Activated naive CD8-positive, alpha-beta T cell treated with anti-CD3 and anti-CD28 coated beads, Interleukin-2, amount 50 U/mL, for 24 hours (primary cell): Measurements from ENCODE around the gene GNMT.
"Not testable (repeated sequence)": the region's sequence is repeated elsewhere in the genome, so short reads cannot be mapped to it uniquely, and the experiment has no call there.

Experiments
- ATAC-seq: fragments of 150-1000 bp; cut with Tn5 transposase; one replicate; pipeline ENCODE4 v1.10.0; 2021
- DNase-seq: peaks from one replicate; pipeline ENCODE4 v3.0.0; 2021
- H3K27ac Mint-ChIP-seq: one replicate; pipeline ENCODE4 v1.8.0; 2021; ENCODE audit warnings: mild to moderate bottlenecking, mixed read lengths
- H3K27me3 Mint-ChIP-seq: one replicate; pipeline ENCODE4 v1.8.0; 2021; ENCODE audit warnings: mixed read lengths
- H3K36me3 Mint-ChIP-seq: one replicate; pipeline ENCODE4 v1.8.0; 2021; ENCODE audit warnings: low read depth, mixed read lengths
- H3K4me1 Mint-ChIP-seq: one replicate; pipeline ENCODE4 v1.8.0; 2021; ENCODE audit warnings: mixed read lengths
- H3K4me3 Mint-ChIP-seq: one replicate; pipeline ENCODE4 v1.8.0; 2021; ENCODE audit warnings: mild to moderate bottlenecking, moderate library complexity, mixed read lengths
- H3K9me3 Mint-ChIP-seq: one replicate; pipeline ENCODE4 v1.8.0; 2021; ENCODE audit warnings: mixed read lengths

GNMT gene

DNA sequence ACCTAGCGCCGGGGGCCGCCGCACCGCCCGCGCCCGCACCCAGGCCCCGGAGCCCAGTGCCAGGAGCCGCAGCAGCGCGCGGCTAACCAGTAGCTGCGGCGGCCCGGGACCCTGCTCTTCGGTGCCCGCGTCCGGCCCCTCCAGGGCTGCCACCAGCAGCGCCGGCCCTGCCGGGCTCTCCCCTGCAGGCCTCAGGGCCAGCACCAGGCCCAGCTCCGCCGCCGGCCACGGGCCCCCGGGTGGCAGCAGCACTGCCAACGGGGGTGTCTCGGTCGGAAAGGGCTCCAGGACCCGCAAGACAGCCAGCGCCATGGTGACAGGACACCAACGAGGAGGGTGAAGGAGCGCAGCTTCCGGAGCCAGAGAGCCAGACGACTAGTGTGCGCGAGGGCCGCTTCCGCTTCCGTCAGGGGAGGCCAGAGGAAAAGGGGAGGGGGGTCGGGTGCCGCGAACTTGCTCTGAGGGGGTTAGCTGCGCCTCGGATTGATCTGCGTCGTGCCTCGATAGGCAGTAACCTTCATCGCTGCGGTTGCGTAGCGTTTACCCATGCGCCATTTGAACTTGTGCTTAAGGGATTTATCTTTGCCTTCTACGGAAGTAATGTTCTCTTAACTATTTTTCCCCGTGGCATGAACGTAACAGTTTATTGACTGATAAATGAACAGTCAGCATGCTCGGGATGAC, 18.4 kb downstream of the GNMT start, which contains the start of gene PEX6:
TSS of gene PEX6 (minus strand) at position 343 of the 684 bp plus-strand sequence. CDS start at position 312, 31 bp downstream.
- no peaks in the 10 kb centered on the region for H3K27me3 Mint-ChIP-seq
- H3K4me3 Mint-ChIP-seq = peak within 1 kb of the TSS; percentile 92
- DNase-seq (peak; percentile 88), ATAC-seq (peak; percentile 91)
- H3K36me3 Mint-ChIP-seq = peaks cover 16% of the 10 kb centered on the region
- peak within 1 kb of the TSS; percentile 97 for H3K27ac Mint-ChIP-seq
- H3K4me1 Mint-ChIP-seq = peaks cover 60% of the 10 kb centered on the region
- H3K9me3 Mint-ChIP-seq = no peaks in the 10 kb centered on the region

DNA sequence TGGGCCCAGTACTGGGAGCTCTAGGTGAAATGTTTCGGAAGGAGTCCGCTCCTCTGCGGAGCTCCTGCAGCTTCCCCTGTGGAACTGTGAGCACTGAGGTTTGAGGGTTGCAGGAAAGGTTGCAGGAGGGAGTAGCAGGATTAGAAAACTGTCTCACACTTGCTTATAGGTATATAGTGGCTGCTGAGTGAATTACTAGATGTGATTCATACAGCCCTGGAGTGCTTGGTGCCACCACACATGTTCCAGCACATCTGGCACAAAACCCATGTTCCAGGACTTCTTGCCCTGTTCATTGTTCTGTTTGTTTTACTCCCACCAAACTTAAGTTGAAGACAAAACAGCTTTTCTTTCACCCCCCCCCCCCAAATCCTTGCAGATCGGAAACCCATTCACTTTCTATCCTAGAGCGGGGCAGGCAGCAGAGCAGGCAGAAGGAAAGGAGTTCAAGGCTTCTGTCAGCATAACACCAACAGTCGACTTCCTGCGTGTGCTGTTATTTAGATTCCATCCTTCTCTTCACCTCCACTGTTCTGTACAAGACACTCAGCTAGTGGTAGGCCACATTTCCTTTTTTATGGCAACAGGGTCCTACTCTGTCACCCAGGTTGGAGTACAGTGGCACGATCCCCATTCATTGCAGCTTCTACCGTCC, 19.1 kb downstream of the GNMT start:
- H3K9me3 Mint-ChIP-seq = no peaks in the 10 kb centered on the region
- H3K4me1 Mint-ChIP-seq = peaks cover 58% of the 10 kb centered on the region
- peak overlapping the region; percentile 89 for H3K4me3 Mint-ChIP-seq
- peak overlapping the region; percentile 97 for H3K27ac Mint-ChIP-seq
- no peak for DNase-seq
- no peaks in the 10 kb centered on the region for H3K27me3 Mint-ChIP-seq
- peak; percentile 47 for ATAC-seq
- peaks cover 16% of the 10 kb centered on the region for H3K36me3 Mint-ChIP-seq

DNA sequence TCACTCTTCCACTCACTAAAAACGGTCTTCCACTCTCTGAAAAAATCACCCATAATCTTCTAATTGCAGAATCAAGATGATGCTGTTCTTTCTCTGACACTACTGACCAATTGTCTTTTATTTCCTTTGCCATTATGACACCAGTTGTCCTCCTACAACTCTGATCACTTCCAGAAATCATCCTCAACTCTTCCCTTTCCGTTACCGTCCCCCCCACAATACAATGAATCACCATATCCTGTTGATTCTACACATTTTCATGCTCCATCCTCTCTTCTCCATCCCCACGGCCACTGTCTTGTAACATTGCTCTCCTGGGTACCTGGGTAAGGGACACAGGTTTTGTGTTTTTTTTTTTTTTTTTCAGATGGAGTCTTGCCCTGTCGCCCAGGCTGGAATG, 21.3 kb downstream of the GNMT start:
- H3K4me1 Mint-ChIP-seq = peaks cover 58% of the 10 kb centered on the region
- H3K36me3 Mint-ChIP-seq = peaks cover 8% of the 10 kb centered on the region
- no peaks in the 10 kb centered on the region for H3K27me3 Mint-ChIP-seq
- DNase-seq = no peak
- H3K9me3 Mint-ChIP-seq = no peaks in the 10 kb centered on the region
- no peak overlapping the region for H3K4me3 Mint-ChIP-seq
- no peak for ATAC-seq
- H3K27ac Mint-ChIP-seq = peak overlapping the region; percentile 29

DNA sequence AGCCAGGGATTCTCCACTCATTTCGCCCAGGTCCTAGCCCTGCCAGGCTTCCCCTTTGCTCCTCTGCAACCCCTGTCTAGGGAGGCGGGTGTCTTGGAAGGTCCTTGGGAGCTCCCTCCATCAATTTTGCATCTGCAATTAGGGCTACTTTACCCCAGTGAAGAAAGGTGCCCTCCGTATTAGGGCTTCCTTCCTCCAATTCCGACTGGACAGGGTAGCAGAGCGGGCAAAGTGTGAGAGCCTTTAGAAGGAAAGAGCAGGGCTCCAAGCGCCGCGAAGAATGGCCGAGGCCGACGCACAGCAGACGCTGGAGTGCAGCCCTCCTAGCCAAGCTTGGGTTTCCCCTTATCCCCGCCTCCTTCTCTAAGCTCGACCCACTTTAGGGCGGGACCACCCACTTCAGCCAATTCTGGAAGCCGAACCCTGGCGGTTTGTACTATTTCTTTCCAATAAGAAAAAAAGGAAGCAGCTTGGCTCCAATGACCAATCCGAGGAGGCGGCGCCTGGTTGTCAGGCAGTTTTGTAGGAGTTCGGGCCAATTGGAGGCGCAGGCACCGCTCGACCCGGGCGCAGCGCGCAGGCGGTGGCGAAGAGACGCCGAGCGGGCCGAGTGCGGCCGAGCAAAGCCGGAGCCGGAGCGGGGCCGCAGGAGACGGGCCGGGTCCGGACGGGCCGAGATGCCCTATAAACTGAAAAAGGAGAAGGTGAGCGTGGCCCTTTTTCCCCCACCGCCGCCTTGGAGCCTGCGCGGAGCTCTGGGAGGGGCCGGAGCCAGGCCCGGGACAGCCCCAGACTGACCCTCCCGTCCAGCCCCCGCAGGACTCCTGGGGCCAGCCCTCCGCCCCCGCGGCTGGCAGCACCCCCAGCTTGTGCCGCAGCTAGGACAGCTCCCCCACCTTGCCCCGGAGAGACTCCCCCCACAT, 23.7 kb downstream of the GNMT start, which contains the start of gene PPP2R5D:
TSS of gene PPP2R5D (plus strand) at position 570 of the 923 bp plus-strand sequence. CDS start at position 678, 108 bp downstream.
- ATAC-seq = peak; percentile 89
- DNase-seq = peak; percentile 94
- H3K4me3 Mint-ChIP-seq = peak within 1 kb of the TSS; percentile 86
- H3K4me1 Mint-ChIP-seq = peaks cover 51% of the 10 kb centered on the region
- no peaks in the 10 kb centered on the region for H3K27me3 Mint-ChIP-seq
- no peaks in the 10 kb centered on the region for H3K9me3 Mint-ChIP-seq
- H3K36me3 Mint-ChIP-seq = peaks cover 5% of the 10 kb centered on the region
- H3K27ac Mint-ChIP-seq = peak within 1 kb of the TSS; percentile 84

DNA sequence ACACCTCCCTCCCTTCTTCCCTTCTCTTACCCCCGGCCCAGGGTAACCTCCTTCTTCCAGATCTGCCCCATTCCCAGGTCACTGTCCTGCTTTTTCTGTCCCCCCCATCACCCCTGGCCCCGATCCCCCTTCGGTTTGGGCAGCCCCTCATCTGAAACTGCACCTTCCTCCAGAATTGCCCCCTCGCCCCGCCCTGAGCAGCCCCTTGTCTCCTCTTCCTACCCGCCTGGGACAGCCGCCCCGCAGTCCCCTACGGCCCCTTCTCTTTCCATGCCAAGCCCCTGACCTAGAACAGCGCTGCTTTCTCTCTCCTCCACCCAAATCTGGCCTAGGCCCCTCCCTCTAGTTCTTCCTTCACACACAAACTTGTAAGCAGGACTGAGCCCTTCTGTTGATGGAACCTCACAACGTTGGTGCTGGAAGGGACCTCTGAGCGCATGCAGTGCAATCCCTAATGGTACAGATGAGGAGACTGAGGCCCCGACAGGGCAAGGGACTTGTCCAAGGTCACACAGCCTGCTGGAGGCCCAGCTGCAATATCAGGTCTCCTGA, 24.4 kb downstream of the GNMT start:
- H3K4me3 Mint-ChIP-seq = peak overlapping the region; percentile 86
- no peak for ATAC-seq
- no peaks in the 10 kb centered on the region for H3K9me3 Mint-ChIP-seq
- peaks cover 8% of the 10 kb centered on the region for H3K36me3 Mint-ChIP-seq
- no peaks in the 10 kb centered on the region for H3K27me3 Mint-ChIP-seq
- H3K27ac Mint-ChIP-seq = peak overlapping the region; percentile 64
- peaks cover 44% of the 10 kb centered on the region for H3K4me1 Mint-ChIP-seq
- DNase-seq = peak; percentile 18

DNA sequence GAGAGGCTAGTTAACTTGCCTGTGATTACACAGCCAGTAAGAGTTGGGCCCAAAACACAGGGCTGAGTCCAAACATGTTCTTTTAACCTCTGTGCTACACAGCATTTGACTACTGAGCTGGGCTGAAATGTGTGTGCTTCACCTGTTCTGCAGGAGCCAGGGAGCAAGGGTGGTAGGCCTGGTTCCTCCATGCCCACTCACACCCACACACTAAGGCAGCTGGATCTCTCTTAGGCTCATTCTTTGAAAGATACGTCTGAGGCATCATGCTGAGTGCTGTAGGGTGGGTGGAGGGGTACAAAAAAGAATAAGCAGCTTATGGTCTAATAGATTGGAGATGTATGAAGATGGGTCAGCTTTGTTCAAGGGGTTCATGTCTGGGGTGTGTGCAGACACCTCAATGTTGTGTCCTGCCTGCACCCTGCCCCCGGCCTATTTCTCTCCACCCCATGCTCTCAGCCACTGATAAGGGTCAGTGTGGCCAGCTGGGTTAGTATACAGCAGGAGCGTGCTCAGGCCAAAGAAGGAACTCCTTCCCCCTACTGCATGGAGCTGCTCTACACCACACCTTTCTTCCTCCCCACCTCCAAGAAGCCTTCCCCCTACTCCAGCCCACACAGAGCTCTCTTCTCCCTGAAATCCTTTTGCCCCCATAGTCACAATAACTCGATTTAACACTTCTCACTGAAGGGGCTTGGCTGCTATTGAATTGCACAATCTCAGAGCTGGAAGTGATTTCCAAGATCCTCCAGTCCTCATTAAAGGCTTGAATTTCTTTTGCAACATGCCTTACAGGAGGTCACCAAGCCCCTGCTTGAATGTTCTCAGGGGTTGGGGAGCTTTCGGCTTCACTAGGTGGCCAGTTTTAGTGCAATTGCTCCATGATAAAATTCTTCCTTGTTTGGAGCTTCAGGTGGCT, 27.2 kb downstream of the GNMT start:
- peaks cover 9% of the 10 kb centered on the region for H3K36me3 Mint-ChIP-seq
- H3K4me1 Mint-ChIP-seq = peaks cover 33% of the 10 kb centered on the region
- no peak overlapping the region for H3K27ac Mint-ChIP-seq
- ATAC-seq = no peak
- no peaks in the 10 kb centered on the region for H3K9me3 Mint-ChIP-seq
- no peak overlapping the region for H3K4me3 Mint-ChIP-seq
- DNase-seq = no peak
- no peaks in the 10 kb centered on the region for H3K27me3 Mint-ChIP-seq

DNA sequence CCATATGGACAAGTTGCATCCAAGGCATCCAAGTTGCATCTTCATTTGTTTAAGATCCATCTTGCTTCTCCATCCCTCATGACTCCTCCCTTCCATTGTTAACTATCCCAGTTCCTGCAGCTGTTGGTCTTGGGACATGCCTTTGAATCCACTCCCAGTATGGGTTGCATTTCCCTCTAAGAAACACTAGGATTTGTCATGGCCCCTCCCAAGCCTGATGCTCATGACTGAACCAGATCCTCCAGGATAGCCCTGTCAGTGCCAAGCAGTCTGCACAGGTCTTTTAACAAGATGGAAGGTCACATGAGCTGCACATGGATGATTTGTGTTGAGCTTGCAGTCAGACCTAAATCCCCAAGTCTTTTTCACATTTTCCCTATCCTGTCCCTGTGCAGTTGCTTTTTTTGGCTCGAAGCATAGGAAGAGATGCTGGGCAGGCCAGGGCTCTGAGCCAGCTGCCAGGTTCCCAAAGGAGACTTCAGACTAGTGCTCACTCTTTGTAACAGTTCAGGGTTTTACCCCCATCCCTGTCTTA, 28.0 kb downstream of the GNMT start:
- DNase-seq (no peak), ATAC-seq (no peak)
- Mint-ChIP-seq H3K4me3 (no peak overlapping the region), H3K9me3 (no peaks in the 10 kb centered on the region), H3K36me3 (peaks cover 12% of the 10 kb centered on the region), H3K4me1 (peaks cover 31% of the 10 kb centered on the region), H3K27ac (no peak overlapping the region), H3K27me3 (no peaks in the 10 kb centered on the region)

DNA sequence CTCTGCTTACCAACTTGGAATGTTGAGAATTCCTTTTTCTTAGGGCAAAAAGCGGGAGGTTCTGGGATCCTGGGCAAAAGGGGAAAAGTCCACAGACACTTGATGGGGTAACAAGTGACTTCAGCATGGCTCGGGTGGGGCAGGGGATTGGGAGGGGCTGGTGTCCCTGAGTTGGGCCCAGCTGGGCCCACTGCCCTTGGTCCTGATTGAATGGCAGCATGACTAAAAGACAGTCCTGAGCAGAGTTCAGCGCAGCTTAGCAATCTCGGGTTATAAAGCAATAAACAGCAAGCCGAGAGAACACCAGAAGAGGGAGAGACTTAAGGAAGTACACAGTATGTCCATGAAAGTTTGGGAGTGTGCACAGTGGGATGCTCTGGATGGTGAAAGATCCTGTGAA, 29.4 kb downstream of the GNMT start:
- Mint-ChIP-seq H3K4me3 (no peak overlapping the region), H3K36me3 (peaks cover 12% of the 10 kb centered on the region), H3K9me3 (no peaks in the 10 kb centered on the region), H3K27me3 (no peaks in the 10 kb centered on the region), H3K4me1 (peaks cover 25% of the 10 kb centered on the region), H3K27ac (no peak overlapping the region)
- ATAC-seq (no peak), DNase-seq (no peak)

DNA sequence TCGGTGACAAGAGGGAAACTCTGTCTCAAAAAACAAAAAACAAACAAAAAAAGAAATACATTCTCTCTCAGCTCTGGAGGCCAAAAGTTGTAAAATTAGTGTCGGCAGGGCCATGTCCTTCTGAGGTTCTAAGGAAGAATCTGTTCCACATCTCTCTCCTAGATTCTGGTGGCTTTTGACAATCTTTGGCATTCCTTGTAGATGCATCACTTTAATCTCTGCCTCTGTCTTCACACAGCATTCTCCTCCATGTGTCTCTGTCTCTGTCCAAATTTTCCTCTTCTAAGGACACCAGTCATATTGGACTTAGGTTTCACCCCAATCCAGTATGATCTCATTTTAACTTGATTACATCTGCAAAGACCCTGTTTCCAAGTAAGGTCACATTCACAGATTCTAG, 32.9 kb downstream of the GNMT start:
- Mint-ChIP-seq H3K27me3 (no peaks in the 10 kb centered on the region), H3K27ac (no peak overlapping the region), H3K9me3 (no peaks in the 10 kb centered on the region), H3K4me1 (no peaks in the 10 kb centered on the region), H3K36me3 (peaks cover 12% of the 10 kb centered on the region), H3K4me3 (no peak overlapping the region)
- DNase-seq (no peak), ATAC-seq (no peak)

DNA sequence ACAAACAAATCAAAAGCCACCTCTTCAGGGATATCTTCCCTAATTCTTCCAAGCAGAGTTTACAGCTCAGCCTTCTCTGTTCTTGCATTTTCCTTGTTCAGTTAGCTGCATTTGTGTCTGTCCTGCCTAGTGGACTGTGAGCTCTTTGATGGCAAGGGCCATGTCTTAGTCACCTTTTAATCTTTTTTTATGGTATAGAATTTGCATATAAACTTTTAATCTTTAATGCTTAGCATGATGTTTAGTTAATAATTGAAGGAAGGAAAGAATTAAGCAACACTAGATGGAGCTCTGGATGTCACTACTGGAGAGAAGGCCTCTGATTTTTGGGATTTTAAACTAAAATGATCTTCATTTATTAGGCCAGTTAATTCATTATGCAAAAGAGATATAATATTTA, 36.0 kb downstream of the GNMT start:
- H3K36me3 Mint-ChIP-seq = peaks cover 5% of the 10 kb centered on the region
- H3K4me3 Mint-ChIP-seq = no peak overlapping the region
- DNase-seq (no peak), ATAC-seq (no peak)
- H3K4me1 Mint-ChIP-seq = no peaks in the 10 kb centered on the region
- no peaks in the 10 kb centered on the region for H3K9me3 Mint-ChIP-seq
- H3K27ac Mint-ChIP-seq = no peak overlapping the region
- no peaks in the 10 kb centered on the region for H3K27me3 Mint-ChIP-seq

DNA sequence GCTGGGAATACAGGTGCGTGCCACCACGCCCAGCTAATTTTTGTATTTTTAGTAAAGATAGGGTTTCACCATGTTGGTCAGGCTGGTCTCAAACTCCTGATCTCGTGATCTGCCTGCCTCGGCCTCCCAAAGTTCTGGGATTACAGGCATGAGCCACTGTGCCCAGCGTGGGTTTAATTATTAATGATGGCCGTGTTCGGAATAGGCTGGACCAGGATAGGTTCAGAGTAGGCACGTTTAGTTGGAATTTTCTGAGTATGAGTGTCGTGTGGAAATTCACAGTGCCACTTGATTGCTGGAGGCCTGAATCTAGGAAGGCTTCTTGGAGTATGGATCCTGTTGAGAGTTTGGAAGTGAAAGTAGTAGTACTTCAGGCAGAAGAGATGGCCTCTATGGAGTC, 37.7 kb downstream of the GNMT start:
- not testable (repeated sequence) for ATAC-seq, H3K27ac Mint-ChIP-seq, H3K36me3 Mint-ChIP-seq, H3K4me3 Mint-ChIP-seq, H3K9me3 Mint-ChIP-seq, DNase-seq, H3K27me3 Mint-ChIP-seq, H3K4me1 Mint-ChIP-seq

DNA sequence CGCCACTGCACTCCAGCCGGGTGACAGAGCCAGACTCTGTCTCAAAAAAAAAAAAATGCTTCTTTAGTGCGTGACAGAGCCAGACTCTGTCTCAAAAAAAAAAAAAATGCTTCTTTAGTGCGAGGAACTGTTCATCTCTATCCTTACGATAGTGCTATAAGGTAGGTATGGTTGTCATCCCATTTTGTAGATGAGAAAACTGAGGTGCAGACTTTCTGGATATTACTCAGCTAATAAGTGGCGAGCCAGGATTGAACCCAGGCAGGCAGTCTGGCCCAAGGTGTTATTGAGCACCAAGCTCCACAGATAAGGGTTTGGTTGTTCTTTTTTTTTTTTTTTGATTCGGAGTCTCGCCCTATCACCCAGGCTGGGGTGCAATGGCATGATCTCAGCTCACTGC, 41.3 kb downstream of the GNMT start:
- H3K4me3 Mint-ChIP-seq = no peak overlapping the region
- ATAC-seq = no peak
- H3K4me1 Mint-ChIP-seq = no peaks in the 10 kb centered on the region
- no peaks in the 10 kb centered on the region for H3K9me3 Mint-ChIP-seq
- H3K27ac Mint-ChIP-seq = no peak overlapping the region
- no peak for DNase-seq
- peaks cover 5% of the 10 kb centered on the region for H3K36me3 Mint-ChIP-seq
- H3K27me3 Mint-ChIP-seq = no peaks in the 10 kb centered on the region

DNA sequence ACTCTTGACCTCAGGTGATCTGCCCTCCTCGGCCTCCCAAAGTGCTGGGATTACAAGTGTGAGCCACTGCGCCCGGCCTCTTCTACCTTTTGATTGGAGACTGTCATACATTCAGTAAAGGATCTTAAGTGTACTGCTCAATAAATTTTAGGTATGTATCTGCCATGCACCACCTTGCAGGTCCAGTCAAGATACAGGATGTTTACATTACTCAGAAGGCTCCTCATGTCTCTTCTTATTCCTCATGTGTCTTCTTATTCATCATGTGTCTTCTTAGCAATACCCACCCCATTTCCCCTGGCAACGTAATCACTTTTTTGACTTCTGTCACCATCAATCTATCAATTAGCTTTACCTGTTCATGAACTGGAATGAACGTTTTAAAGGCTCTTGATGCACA, 45.3 kb downstream of the GNMT start:
- no peak overlapping the region for H3K4me3 Mint-ChIP-seq
- DNase-seq = no peak
- ATAC-seq = no peak
- no peaks in the 10 kb centered on the region for H3K27me3 Mint-ChIP-seq
- H3K4me1 Mint-ChIP-seq = no peaks in the 10 kb centered on the region
- no peak overlapping the region for H3K27ac Mint-ChIP-seq
- no peaks in the 10 kb centered on the region for H3K9me3 Mint-ChIP-seq
- H3K36me3 Mint-ChIP-seq = peaks cover 8% of the 10 kb centered on the region
